COLO829 (cell line): ENCODE results near the gene GNG4.

Source experiments
- DNase-seq: peaks from one replicate; pipeline ENCODE4 v3.0.0; 2012; ENCODE audit warnings: low spot score

Gene GNG4

GRCh38 chr1:235649368-235650163 is at the start of gene GNG4:
Gene GNG4 (minus strand): TSS chr1:235649784. CDS start chr1:235583838, 65,946 bp downstream.
- DNase-seq: no peak

DNA sequence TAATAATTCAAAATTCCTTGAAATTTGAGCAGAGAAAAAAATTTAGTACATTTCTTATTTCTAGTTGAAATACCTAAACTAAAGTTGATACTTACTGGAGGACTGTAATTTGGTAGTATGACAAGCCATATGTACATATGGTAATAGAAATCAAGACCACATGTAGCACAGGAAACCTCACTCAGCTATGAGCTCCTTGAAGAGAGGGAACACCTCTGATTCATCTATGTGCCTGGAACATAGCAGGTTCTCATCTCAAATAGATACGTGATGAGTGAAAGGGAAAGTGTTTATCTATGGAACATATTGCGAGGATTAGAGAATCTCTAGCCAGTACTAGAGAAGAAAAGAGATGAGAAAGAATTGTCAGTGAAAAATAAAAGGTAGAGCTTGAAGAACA is 47.9 kb upstream of the GNG4 start:
- no peak for DNase-seq

GRCh38 chr1:235689356-235689755 is 39.8 kb upstream of the GNG4 start:
- DNase-seq: no peak

DNA sequence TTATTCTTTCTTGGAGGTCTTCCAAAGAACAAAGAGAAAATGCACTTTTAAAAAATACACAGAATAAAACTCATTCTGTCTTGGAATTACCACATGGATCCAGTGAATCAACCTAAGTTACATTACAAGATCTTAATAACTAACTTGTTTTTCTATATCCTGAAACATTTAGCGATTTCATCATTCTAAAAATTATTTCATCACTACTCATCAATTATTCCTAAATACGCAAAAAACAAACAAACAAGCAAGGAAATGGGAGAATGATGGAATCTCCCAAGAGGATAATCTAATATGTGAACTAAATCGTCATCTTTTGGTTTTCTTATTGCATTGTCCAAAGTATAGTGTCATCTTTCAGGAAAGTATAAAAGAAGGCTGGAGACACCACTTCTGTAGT is 38.5 kb upstream of the GNG4 start:
- no peak for DNase-seq

DNA sequence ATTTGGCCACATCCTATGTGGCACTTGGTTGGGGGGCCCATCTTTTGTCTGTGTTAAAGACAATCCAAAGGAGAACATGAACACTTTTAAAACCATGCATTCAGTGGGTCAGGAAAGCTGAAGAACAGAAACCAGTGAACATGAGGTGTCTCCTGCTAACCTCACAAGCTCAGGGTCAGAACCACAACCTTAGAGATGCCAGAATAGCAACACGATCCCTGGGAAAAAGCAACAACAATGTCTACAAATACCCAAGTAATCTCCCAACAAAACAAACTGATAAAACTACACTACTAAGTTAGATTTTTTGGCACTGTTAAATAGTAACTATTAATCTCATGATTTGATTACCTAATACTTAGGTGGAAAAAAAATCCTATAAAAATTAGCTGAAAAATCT is 34.1 kb upstream of the GNG4 start:
- no peak for DNase-seq

GRCh38 chr1:235682216-235682615 is 32.6 kb upstream of the GNG4 start:
- no peak for DNase-seq

DNA sequence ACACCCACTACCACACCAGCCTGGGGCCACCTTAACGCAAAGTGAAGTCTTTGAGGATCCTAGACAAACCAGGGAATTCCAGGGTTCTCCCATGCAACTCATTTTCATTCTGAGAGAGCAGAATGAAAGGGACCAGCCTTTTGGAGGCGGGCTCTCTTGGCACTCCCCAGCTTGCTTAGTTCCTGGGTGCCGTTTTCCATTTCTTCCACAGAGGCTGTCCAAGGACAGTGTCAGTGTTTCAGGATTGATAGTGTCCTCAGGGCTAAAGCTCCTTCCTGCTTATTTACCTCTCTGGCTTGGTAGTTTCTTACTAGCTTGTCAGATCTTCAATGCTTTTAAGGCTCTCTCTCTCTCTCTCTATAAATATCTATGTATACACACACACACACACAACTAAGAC is 30.1 kb upstream of the GNG4 start:
- DNase-seq: no peak

DNA sequence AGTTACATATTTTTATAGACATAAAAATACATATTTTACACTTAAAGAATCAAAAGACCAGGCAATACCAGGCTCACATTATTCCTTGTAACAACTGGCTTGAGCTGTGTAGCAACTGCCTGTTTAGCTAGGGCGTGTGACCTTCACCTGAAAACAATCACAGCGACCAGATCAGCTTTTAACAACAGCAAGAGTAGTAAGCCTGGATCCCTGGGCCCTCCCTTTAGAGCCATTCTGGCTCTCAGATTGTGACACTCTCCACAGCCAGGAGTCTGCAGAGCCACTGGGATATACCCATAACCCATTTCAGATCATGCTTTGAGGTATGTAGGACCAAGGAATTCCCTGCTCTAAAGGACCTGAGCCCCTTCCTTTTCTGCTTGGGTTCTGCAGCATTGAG is 29.4 kb upstream of the GNG4 start:
- no peak for DNase-seq

DNA sequence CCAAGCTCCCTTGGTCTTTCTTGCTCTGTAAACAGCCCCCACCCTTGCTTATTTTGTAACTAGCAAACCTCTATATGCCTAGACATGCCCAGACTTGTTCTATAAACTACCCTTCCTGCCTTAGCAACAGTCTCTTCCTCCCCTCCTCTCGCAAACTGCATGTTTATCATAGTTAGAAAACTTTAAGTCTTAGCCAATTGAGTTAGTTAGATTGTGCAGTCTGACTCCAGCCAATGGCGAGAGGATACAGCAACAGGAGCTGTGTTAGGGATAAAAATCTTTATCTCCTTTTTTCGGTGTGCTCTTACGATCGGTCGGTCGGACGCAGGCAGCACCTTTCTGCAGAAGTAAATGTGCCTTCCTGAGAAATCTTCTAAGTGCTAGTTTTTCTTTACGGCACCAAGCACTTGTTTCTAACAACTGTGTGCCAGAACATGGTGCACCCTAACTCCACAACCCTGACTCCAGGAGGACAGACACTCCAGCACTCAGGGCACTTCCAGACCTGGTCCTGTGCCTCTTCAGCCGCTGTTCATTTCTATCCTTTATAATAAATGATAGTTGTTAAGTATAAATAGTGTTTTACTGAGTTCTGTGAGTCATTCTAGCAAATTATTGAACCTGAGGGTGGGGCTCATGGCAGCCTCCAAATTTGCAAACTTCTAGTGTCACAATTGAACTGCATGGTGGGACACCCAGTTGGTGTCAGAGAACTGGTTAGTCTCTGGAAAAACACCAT is 25.7 kb upstream of the GNG4 start:
- no peak for DNase-seq

DNA sequence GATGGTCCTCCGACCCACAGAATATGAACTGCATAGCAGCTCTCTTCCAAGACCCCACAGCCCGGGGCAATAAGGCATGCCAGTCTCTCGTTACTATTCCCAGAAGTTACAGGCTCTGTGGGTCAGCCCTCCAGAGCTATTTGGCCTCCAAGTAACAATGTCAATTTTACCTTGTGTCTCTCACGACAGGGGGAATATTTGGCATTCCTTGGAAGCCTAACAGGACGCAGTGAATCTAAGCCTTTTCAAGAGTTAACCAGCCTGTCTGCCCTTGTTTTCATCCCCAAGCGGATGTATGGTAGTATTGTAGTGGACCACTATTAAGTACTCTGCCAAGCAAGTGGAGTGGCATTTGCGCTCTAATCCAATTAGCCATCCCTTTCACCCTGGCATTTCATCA is 24.4 kb upstream of the GNG4 start:
- no peak for DNase-seq

- DNase-seq: no peak
Measured at GRCh38 chr1:235671992-235672391, 22.4 kb upstream of the GNG4 start.

- DNase-seq: no peak
Measured at GRCh38 chr1:235670157-235670776, 20.7 kb upstream of the GNG4 start.

GRCh38 chr1:235669277-235669676 is 19.7 kb upstream of the GNG4 start:
- no peak for DNase-seq

GRCh38 chr1:235663628-235664027 is 14.0 kb upstream of the GNG4 start:
- DNase-seq: no peak

- no peak for DNase-seq
Measured at GRCh38 chr1:235661568-235661967, 12.0 kb upstream of the GNG4 start.

- no peak for DNase-seq
Measured at GRCh38 chr1:235659186-235659771, 9.7 kb upstream of the GNG4 start.

GRCh38 chr1:235657747-235658526 is 8.4 kb upstream of the GNG4 start:
- DNase-seq: no peak

DNA sequence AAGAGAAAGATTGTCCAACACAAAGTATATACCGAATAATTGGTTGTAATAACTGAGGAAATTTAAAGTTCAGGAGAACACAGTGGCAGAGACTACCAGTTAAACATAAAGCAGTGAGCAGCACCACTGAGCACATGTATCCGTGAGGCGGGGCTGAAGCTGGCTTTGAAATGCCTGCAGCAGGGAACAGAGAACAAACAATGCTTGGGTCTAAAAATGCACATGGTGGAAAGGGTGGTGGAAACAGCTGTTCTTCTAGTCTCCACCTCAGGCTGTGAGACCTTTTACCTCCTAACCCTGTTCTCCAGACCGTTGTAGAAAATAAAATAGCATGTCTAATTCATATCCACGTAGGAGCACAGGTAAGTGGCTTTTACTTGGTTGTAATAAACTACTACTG is 7.7 kb upstream of the GNG4 start:
- DNase-seq: no peak

DNA sequence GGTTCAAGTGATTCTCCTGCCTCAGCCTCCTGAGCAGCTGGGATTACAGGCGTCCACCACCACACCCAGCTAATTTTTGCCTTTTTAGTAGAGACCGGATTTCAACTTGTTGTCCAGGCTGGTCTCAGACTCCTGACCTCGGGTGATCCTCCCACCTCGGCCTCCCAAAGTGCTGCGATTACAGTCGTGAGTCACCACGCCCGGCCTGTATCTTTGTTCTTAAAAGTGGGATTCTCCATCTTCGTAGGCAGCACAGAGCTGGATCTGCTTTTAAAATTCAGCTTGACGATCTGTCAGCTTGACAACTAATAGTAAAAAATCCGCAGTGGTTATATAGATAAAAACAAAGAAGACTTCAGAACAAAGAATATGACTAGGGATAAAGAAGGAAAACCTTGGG is 2.8 kb upstream of the GNG4 start:
- DNase-seq: no peak

GRCh38 chr1:235651170-235651806 is 1.7 kb upstream of the GNG4 start:
- DNase-seq: no peak

- DNase-seq: no peak
Measured at GRCh38 chr1:235650341-235651169, 971 bp upstream of the GNG4 start.
